Endodermal cell (in vitro differentiated cells): ENCODE data around the gene HIC1. TPM values are rescaled to one million over a fixed set of nuclear protein-coding genes. Genes with fewer than 3 reads are reported as not detected.

Experiments used
- DNase-seq: peaks from one replicate; pipeline ENCODE4 v3.0.0-alpha.2; 2017
- H3K27ac ChIP-seq: 2 replicates; pipeline ENCODE4 v1.5.1; 2013; ENCODE audit warnings: mild to moderate bottlenecking, low read depth, low read length, moderate library complexity
- H3K27me3 ChIP-seq: 2 replicates; pipeline ENCODE4 v1.6.1; 2013; ENCODE audit warnings: mild to moderate bottlenecking, low read length, moderate library complexity; ENCODE audit not compliant: insufficient read depth, control insufficient read depth, poor library complexity, severe bottlenecking
- H3K36me3 ChIP-seq: 2 replicates; pipeline ENCODE4 v1.7.0; 2013; ENCODE audit warnings: mild to moderate bottlenecking, low read length, moderate library complexity; ENCODE audit not compliant: control insufficient read depth, insufficient read depth
- H3K4me1 ChIP-seq: one replicate; pipeline ENCODE4 v1.7.0; 2013; ENCODE audit warnings: low read length; ENCODE audit not compliant: control insufficient read depth, insufficient read depth
- H3K4me3 ChIP-seq: 2 replicates; pipeline ENCODE4 v1.5.1; 2013; ENCODE audit warnings: mild to moderate bottlenecking, low read length, moderate library complexity
- H3K9ac ChIP-seq: 2 replicates; pipeline ENCODE4 v1.6.1; 2013; ENCODE audit warnings: mild to moderate bottlenecking, low read length, moderate library complexity; ENCODE audit not compliant: poor library complexity, severe bottlenecking; ENCODE audit errors: extremely low read depth
- H3K9me3 ChIP-seq: 2 replicates; pipeline ENCODE4 v1.6.1; 2013; ENCODE audit warnings: mild to moderate bottlenecking, low read length, moderate library complexity; ENCODE audit not compliant: control insufficient read depth
- H3K27ac Mint-ChIP-seq: 2 replicates; pipeline ENCODE4 v1.8.0; 2020; ENCODE audit warnings: mixed read lengths
- H3K27me3 Mint-ChIP-seq: 2 replicates; pipeline ENCODE4 v1.8.0; 2021; ENCODE audit warnings: mild to moderate bottlenecking, mixed read lengths; ENCODE audit not compliant: insufficient read depth
- H3K36me3 Mint-ChIP-seq: 2 replicates; pipeline ENCODE4 v1.8.0; 2020; ENCODE audit warnings: low read depth, mixed read lengths
- H3K4me1 Mint-ChIP-seq: 2 replicates; pipeline ENCODE4 v1.8.0; 2020; ENCODE audit warnings: mixed read lengths
- H3K4me3 Mint-ChIP-seq: 2 replicates; pipeline ENCODE4 v1.8.0; 2020; ENCODE audit warnings: mild to moderate bottlenecking, moderate library complexity, mixed read lengths
- H3K9me3 Mint-ChIP-seq: 2 replicates; pipeline ENCODE4 v1.8.0; 2020; ENCODE audit warnings: mild to moderate bottlenecking, mixed read lengths
- CTCF ChIP-seq: fragments of 200-600 bp; sonication (generic); conservative IDR thresholded peaks from 2 replicates; pipeline ENCODE4 v1.5.0; 2021; ENCODE audit warnings: antibody characterized with exemption, mild to moderate bottlenecking
- WGBS, 2 experiments: methylation state at CpG; one replicate each; pipeline versions ENCODE4 v1.1.5 to v1.1.7; 2013; ENCODE audit warnings: missing lambda C conversion rate in 2 of 2, mixed read lengths in 1 of 2; ENCODE audit not compliant: insufficient coverage in 1 of 2, insufficient read length in 1 of 2; 5-methylcytosine and 5-hydroxymethylcytosine counted together
- total RNA-seq, 2 donors: library from RNA; stranded (reverse); fragmentation: NEBNext Ultra II Directional in 1 of 2; extraction: Animal tissue kit (Norgen Biotek cat#: 25700) in 1 of 2; gene quantifications; 2 replicates in 1 of 2; 3 replicates in 1 of 2; pipeline ENCODE4 v1.2.1, GENCODE V29; 2021

HIC1 gene
- total RNA-seq, 2 donors from 2014 or later = 0.13 to 0.57 TPM

- no peak overlapping the region for H3K9ac ChIP-seq
- H3K4me1 Mint-ChIP-seq = peaks cover 7% of the 10 kb centered on the region
- WGBS, 2 experiments = 94% methylated on average over 5 to 9 of the region's 9 CpGs
- peak overlapping the region; percentile 36 for H3K27ac Mint-ChIP-seq
- H3K27me3 ChIP-seq = no peaks in the 10 kb centered on the region
- no peak overlapping the region for H3K4me3 ChIP-seq
- peaks cover 32% of the 10 kb centered on the region for H3K36me3 Mint-ChIP-seq
- no peaks in the 10 kb centered on the region for H3K27me3 Mint-ChIP-seq
- H3K27ac ChIP-seq = no peak overlapping the region
- H3K4me3 Mint-ChIP-seq = no peak overlapping the region
- DNase-seq = no peak
- no peak for TF ChIP-seq CTCF
- H3K36me3 ChIP-seq = peaks cover 35% of the 10 kb centered on the region
- H3K4me1 ChIP-seq = no peaks in the 10 kb centered on the region
- H3K9me3 Mint-ChIP-seq = no peaks in the 10 kb centered on the region
- H3K9me3 ChIP-seq = no peaks in the 10 kb centered on the region
These were observed 48.3 kb downstream of the HIC1 start for GRCh38 chr17:2102931-2103809.

GRCh38 chr17:2105663-2106062 lies 50.8 kb downstream of the HIC1 start:
- TF ChIP-seq CTCF = no peak
- 96 to 100% methylated on average over 1 of the region's 1 CpG for WGBS, 2 experiments
- H3K36me3 Mint-ChIP-seq = peaks cover 23% of the 10 kb centered on the region

GRCh38 chr17:2106308-2106955 lies 51.5 kb downstream of the HIC1 start:
- Histone ChIP-seq H3K9me3 (no peaks in the 10 kb centered on the region), H3K27ac (no peak overlapping the region), H3K27me3 (no peaks in the 10 kb centered on the region), H3K36me3 (peaks cover 33% of the 10 kb centered on the region), H3K9ac (no peak overlapping the region), H3K4me3 (no peak overlapping the region), H3K4me1 (no peaks in the 10 kb centered on the region)
- H3K27me3 Mint-ChIP-seq = no peaks in the 10 kb centered on the region
- 77 to 94% methylated on average over 7 to 11 of the region's 11 CpGs for WGBS, 2 experiments
- H3K36me3 Mint-ChIP-seq = peaks cover 21% of the 10 kb centered on the region
- TF ChIP-seq CTCF = no peak
- peak; percentile 38 for DNase-seq
- no peak overlapping the region for H3K4me3 Mint-ChIP-seq
- peak overlapping the region; percentile 20 for H3K27ac Mint-ChIP-seq
- H3K9me3 Mint-ChIP-seq = no peaks in the 10 kb centered on the region
- peaks cover 7% of the 10 kb centered on the region for H3K4me1 Mint-ChIP-seq

More at GRCh38 chr17:2105663-2106062, 50.8 kb downstream of the HIC1 start:
- peaks cover 7% of the 10 kb centered on the region for H3K4me1 Mint-ChIP-seq
- H3K9me3 Mint-ChIP-seq = no peaks in the 10 kb centered on the region
- H3K4me1 ChIP-seq = no peaks in the 10 kb centered on the region
- peaks cover 33% of the 10 kb centered on the region for H3K36me3 ChIP-seq
- H3K4me3 ChIP-seq = no peak overlapping the region
- no peaks in the 10 kb centered on the region for H3K27me3 ChIP-seq
- H3K27ac Mint-ChIP-seq = no peak overlapping the region
- no peak overlapping the region for H3K27ac ChIP-seq
- no peak for DNase-seq
- H3K9me3 ChIP-seq = no peaks in the 10 kb centered on the region
- no peak overlapping the region for H3K4me3 Mint-ChIP-seq
- H3K9ac ChIP-seq = no peak overlapping the region
- H3K27me3 Mint-ChIP-seq = no peaks in the 10 kb centered on the region
